K562 (cell line): ENCODE measurements around the gene RPL14. TPM values are rescaled to one million over a fixed set of nuclear protein-coding genes. Genes with fewer than 3 reads are reported as not detected.

Source experiments
- BRCA1 ChIP-seq, 2 experiments: fragments of 450-650 bp in 1 of 2; sonication (generic) in 1 of 2; formaldehyde crosslinking in 1 of 2; IDR thresholded peaks; 2 replicates each; pipeline versions ENCODE4 v1.5.0 to v1.6.1; 2017 to 2020; ENCODE audit warnings: mild to moderate bottlenecking in 1 of 2, missing genetic modification reagents in 1 of 2
- CHD2 ChIP-seq: IDR thresholded peaks from 2 replicates; pipeline ENCODE4 v1.6.1; 2011; ENCODE audit warnings: low read depth, low read length
- CREM ChIP-seq: IDR thresholded peaks from 2 replicates; pipeline ENCODE4 v1.6.1; 2014; ENCODE audit warnings: antibody characterized with exemption, low read depth
- EHMT2 ChIP-seq: fragments of 450-650 bp; IDR thresholded peaks from 2 replicates; pipeline ENCODE4 v1.6.1; 2018; ENCODE audit warnings: antibody characterized with exemption
- IFI16 ChIP-seq: fragments of 250-450 bp; sonication (Bioruptor Pico); IDR thresholded peaks from 2 replicates; pipeline ENCODE4 v2.1.2; 2022; ENCODE audit warnings: mild to moderate bottlenecking, inconsistent platforms
- KDM1A ChIP-seq, 2 experiments: fragments of 450-650 bp; IDR thresholded peaks; 2 replicates each; pipeline ENCODE4 v1.6.1; 2016; ENCODE audit warnings: mild to moderate bottlenecking in 2 of 2
- MTF1 ChIP-seq: fragments of 250-450 bp; sonication (Bioruptor Pico); IDR thresholded peaks from 2 replicates; pipeline ENCODE4 v1.9.0; 2021; ENCODE audit warnings: moderate library complexity, mild to moderate bottlenecking, inconsistent platforms, borderline replicate concordance
- NFE2L1 ChIP-seq: fragments of 450-650 bp; IDR thresholded peaks from 2 replicates; pipeline ENCODE4 v1.6.1; 2016; ENCODE audit warnings: missing genetic modification characterization, low read depth, mild to moderate bottlenecking, missing compliant biosample characterization, moderate library complexity, borderline replicate concordance
- POLR2H ChIP-seq: IDR thresholded peaks from 2 replicates; pipeline ENCODE4 v1.6.1; 2016; ENCODE audit warnings: missing genetic modification characterization, low read depth, mild to moderate bottlenecking, control low read depth, missing compliant biosample characterization, moderate library complexity
- PREB ChIP-seq: sonication (generic); formaldehyde crosslinking; IDR thresholded peaks from 2 replicates; pipeline ENCODE4 v1.8.1; 2023; ENCODE audit warnings: mild to moderate bottlenecking, missing genetic modification reagents
- RBM17 ChIP-seq: fragments of 200-400 bp; formaldehyde crosslinking; IDR thresholded peaks from 2 replicates; pipeline ENCODE4 v1.6.1; 2017; ENCODE audit warnings: low read depth, mild to moderate bottlenecking, low read length, borderline replicate concordance
- RNF219 ChIP-seq: fragments of 250-450 bp; sonication (Bioruptor Pico); IDR thresholded peaks from 2 replicates; pipeline ENCODE4 v1.5.0; 2022; ENCODE audit warnings: mild to moderate bottlenecking
- SIN3A ChIP-seq, 2 experiments: fragments of 150-350 bp in 1 of 2; IDR thresholded peaks; 2 replicates each; pipeline ENCODE4 v1.6.1; 2011 to 2016; ENCODE audit warnings: borderline replicate concordance in 2 of 2, low read depth in 2 of 2, low read length in 2 of 2, mild to moderate bottlenecking in 2 of 2, moderate library complexity in 2 of 2; ENCODE audit not compliant: control insufficient read depth in 1 of 2
- TBP ChIP-seq: optimal IDR thresholded peaks from 2 replicates; pipeline ENCODE3; 2011; ENCODE audit warnings: low read depth, low read length, improper control_type of control experiment
- TEAD2 ChIP-seq: fragments of 450-650 bp; IDR thresholded peaks from 2 replicates; pipeline ENCODE4 v1.6.1; 2016; ENCODE audit warnings: missing genetic modification characterization, control low read depth, missing compliant biosample characterization
- TSC22D4 ChIP-seq: fragments of 450-650 bp; IDR thresholded peaks from 2 replicates; pipeline ENCODE4 v1.6.1; 2016; ENCODE audit warnings: missing genetic modification characterization, missing biosample characterization, control low read depth
- ZNF146 ChIP-seq: IDR thresholded peaks from one replicate; pipeline ENCODE4 v1.6.1; 2018; ENCODE audit warnings: missing compliant biosample characterization; ENCODE audit not compliant: unreplicated experiment
- ZNF212 ChIP-seq: fragments of 450-650 bp; formaldehyde crosslinking; IDR thresholded peaks from 2 replicates; pipeline ENCODE4 v1.4.0; 2020; ENCODE audit warnings: mild to moderate bottlenecking
- ZNF217 ChIP-seq: sonication (generic); formaldehyde crosslinking; IDR thresholded peaks from 2 replicates; pipeline ENCODE4 v1.8.0; 2022; ENCODE audit warnings: mild to moderate bottlenecking, missing genetic modification reagents
- polyA plus RNA-seq, 8 experiments: library from polyadenylated mRNA; depleted of rRNA in 4 of 8; stranded (reverse) in 5 of 8; unstranded in 3 of 8; fragments of >200 nt; fragmentation: Nextera tagmentation in 2 of 8; fragmentation: Illumina TruSeq in 1 of 8; extraction: Ambion mirVana in 2 of 8; extraction: Trizol in 1 of 8; gene quantifications; 2 replicates each; pipeline versions ENCODE4 v1.2.1 to v1.2.3, GENCODE V29; 2011 to 2014; ENCODE audit warnings: inconsistent platforms in 1 of 8, missing spikeins in 1 of 8
- total RNA-seq, 7 experiments: library from RNA; depleted of rRNA in 6 of 7; stranded (reverse); fragments of >200 nt in 6 of 7; fragmentation: Illumina TruSeq in 2 of 7; extraction: Trizol in 2 of 7; gene quantifications; 2 replicates each; pipeline versions ENCODE4 v1.2.1 to v1.2.3, GENCODE V29; 2011 to 2021; ENCODE audit warnings: low replicate concordance in 1 of 7
- TF ChIP-seq, protein P1 (sequence below): fragments of 250-450 bp; sonication (Bioruptor Pico); IDR thresholded peaks from 2 replicates; pipeline ENCODE4 v1.4.0; 2020; ENCODE audit warnings: borderline replicate concordance

Gene RPL14
- total and polyA plus RNA-seq, 9 of the 15 experiments (the other 6 are each of a cell fraction or from before 2014, with no cell fraction given): 851 to 4,649 (median 2,133) TPM

DNA sequence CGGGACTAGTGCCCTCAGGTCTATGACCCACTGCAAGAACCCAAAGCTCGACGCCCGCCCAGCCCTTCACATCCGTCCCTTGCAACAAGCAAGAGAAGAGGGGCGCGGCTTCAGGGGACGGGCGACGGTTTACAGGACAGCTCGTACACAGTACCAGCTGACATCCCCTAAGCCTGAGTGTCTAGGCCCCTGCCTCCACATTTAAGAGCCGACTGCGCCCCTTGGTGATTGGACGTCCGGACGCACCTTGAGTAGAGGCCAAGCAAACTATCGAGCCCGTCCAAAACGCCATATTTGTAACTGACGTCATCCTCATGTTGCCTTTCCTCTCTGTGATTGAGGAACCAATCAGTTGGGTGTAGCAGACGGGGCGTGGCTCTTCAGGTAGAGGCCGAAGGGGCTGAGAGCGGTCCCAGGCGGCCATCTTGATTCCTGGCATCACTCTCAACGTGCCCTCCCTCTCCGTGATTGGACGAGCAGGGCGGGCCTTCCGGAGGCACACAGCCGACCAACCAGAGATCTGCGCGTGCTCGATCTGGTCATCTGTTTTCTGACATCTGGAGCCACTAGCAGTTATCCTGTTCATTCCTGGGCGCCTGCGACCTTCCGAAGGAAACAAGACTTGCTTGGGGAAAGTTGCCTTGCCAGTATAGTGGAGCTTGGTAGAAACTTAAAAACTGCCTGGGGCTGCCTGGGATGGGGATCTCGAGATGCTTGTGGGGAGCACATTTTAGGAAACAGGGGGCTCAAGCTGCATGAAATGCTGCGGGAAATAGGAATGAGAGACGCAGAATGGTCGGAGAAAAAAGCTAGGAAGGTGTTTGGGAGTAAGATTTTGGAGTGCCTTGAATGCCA is 4.0 kb upstream of the RPL14 start (continued):
- TF ChIP-seq CREM (peak; percentile 96), ZNF212 (0 out of 2 replicates have a peak, but pooled peaks have one; percentile 41), ZNF217 (CRISPR knock-in tag) (no peak), RBM17 (no peak), ZNF146 (CRISPR knock-in tag) (no peak), TEAD2 (tag) (no peak), RNF219 (CRISPR knock-in tag) (no peak), EHMT2 (peak; percentile 70; the same call in 1 of the 2 replicates), BRCA1 (IDR thresholded peaks at IDR 0.05) (no peak), BRCA1 (CRISPR knock-in tag; IDR thresholded peaks at IDR 0.05) (no peak), KDM1A (IDR thresholded peaks at IDR 0.05) (no peak), PREB (peak; percentile 14; the same call in 1 of the 2 replicates), POLR2H (peak; percentile 85), TBP (peak; percentile 78), MTF1 (CRISPR knock-in tag) (no peak), SIN3A (IDR thresholded peaks at IDR 0.05; ENCODE audit: borderline replicate concordance in 2 of 2, control insufficient read depth in 1 of 2, low read depth in 2 of 2, low read length in 2 of 2) (peak; percentile 74 to 78; a peak in 2 of 4 replicates), NFE2L1 (no peak), IFI16 (no peak), CHD2 (no peak), TSC22D4 (tag) (no peak)
- TF ChIP-seq, protein P1, sequence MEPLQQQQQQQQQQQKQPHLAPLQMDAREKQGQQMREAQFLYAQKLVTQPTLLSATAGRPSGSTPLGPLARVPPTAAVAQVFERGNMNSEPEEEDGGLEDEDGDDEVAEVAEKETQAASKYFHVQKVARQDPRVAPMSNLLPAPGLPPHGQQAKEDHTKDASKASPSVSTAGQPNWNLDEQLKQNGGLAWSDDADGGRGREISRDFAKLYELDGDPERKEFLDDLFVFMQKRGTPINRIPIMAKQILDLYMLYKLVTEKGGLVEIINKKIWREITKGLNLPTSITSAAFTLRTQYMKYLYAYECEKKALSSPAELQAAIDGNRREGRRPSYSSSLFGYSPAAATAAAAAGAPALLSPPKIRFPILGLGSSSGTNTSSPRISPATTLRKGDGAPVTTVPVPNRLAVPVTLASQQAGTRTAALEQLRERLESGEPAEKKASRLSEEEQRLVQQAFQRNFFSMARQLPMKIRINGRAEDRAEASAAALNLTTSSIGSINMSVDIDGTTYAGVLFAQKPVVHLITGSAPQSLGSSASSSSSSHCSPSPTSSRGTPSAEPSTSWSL (CRISPR knock-in tag): peak; percentile 84; the same call in 1 of the 2 replicates
